Karpas-422 (cell line): ENCODE results near the gene MCM3. TPM values are rescaled to one million over a fixed set of nuclear protein-coding genes. Genes with fewer than 3 reads are reported as not detected.

Source experiments
- DNase-seq: peaks from one replicate; pipeline ENCODE4 v3.0.0-alpha.2; 2015
- H2AFZ ChIP-seq: fragments of 200-600 bp; sonication (generic); 2 replicates; pipeline ENCODE4 v1.6.1; 2014; ENCODE audit warnings: antibody characterized with exemption, low read length, mixed read lengths
- H3K27ac ChIP-seq: fragments of 200-600 bp; sonication (generic); 2 replicates; pipeline ENCODE4 v1.5.1; 2014; ENCODE audit warnings: mild to moderate bottlenecking, low read length, moderate library complexity
- H3K27me3 ChIP-seq: fragments of 200-600 bp; sonication (generic); 2 replicates; pipeline ENCODE4 v1.6.1; 2014; ENCODE audit warnings: low read length, mixed read lengths
- H3K36me3 ChIP-seq: fragments of 200-600 bp; sonication (generic); 2 replicates; pipeline ENCODE4 v1.6.1; 2014; ENCODE audit warnings: low read length, mixed read lengths; ENCODE audit not compliant: insufficient read depth
- H3K4me1 ChIP-seq: fragments of 200-600 bp; sonication (generic); 2 replicates; pipeline ENCODE4 v1.6.1; 2014; ENCODE audit warnings: mild to moderate bottlenecking, low read length, mixed read lengths
- H3K4me2 ChIP-seq: fragments of 200-600 bp; sonication (generic); 2 replicates; pipeline ENCODE4 v1.6.1; 2014; ENCODE audit warnings: low read length, low read depth, mild to moderate bottlenecking; ENCODE audit not compliant: poor library complexity, severe bottlenecking
- H3K4me3 ChIP-seq: fragments of 200-600 bp; sonication (generic); 2 replicates; pipeline ENCODE4 v1.5.1; 2014; ENCODE audit warnings: mild to moderate bottlenecking, antibody characterized with exemption, low read length, mixed read lengths
- H3K79me2 ChIP-seq: fragments of 200-600 bp; sonication (generic); 2 replicates; pipeline ENCODE4 v1.6.1; 2014; ENCODE audit warnings: mild to moderate bottlenecking, low read length, mixed read lengths
- H3K9ac ChIP-seq: fragments of 200-600 bp; sonication (generic); 2 replicates; pipeline ENCODE4 v1.6.0; 2014; ENCODE audit warnings: low read length
- H3K9me2 ChIP-seq: fragments of 200-600 bp; sonication (generic), shearing (Covaris generic); replicated peaks from 2 replicates; pipeline ENCODE4 v1.6.0; 2014; ENCODE audit warnings: mild to moderate bottlenecking, low read length, moderate library complexity; ENCODE audit not compliant: insufficient read depth
- H3K9me3 ChIP-seq: fragments of 300-700, 200-600 bp; sonication (generic); 2 replicates; pipeline ENCODE4 v1.6.1; 2014; ENCODE audit warnings: low read length, mixed read lengths
- H4K20me1 ChIP-seq: fragments of 200-600 bp; sonication (generic); 2 replicates; pipeline ENCODE4 v1.6.1; 2014; ENCODE audit warnings: mild to moderate bottlenecking, antibody characterized with exemption, low read length, low read depth; ENCODE audit not compliant: insufficient read depth
- total RNA-seq: library from RNA; depleted of rRNA; stranded (reverse); fragments of >200 nt; shearing (Covaris generic); gene quantifications from 2 replicates; pipeline ENCODE4 v1.2.3, GENCODE V29; 2014; ENCODE audit warnings: low replicate concordance

MCM3 gene
- total RNA-seq, 1 experiment from 2014 or later, result 80.1 TPM

GRCh38 chr6:52297433-52297832, 12.9 kb upstream of the MCM3 start:
- Histone ChIP-seq H3K27ac (no peak overlapping the region), H3K4me2 (no peak overlapping the region), H2AFZ (peak overlapping the region; percentile 50; the same call in 1 of the 2 replicates)

DNA sequence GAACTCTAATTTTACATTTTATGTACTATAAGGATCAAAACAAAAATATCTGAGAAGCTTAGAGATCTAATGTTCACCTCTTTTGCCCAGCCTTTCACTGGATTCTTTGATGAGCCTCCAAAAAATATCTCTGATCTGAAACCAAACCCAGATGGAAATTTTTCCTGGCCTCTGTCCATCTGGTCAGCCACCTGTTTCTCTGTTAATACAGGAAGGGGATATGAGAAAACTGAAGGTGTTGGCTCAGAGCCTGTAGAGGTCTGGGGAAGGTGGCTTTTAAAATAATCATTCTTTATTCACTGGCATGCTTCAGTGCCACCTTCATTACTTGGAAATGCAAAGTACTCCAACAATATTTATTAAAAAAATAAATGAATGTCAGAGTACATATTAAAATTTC, 8.5 kb upstream of the MCM3 start:
- Histone ChIP-seq H2AFZ (no peak overlapping the region), H3K9me2 (no peaks in the 10 kb centered on the region), H3K4me2 (no peak overlapping the region), H3K79me2 (no peaks in the 10 kb centered on the region), H3K27ac (no peak overlapping the region), H3K9ac (no peak overlapping the region), H4K20me1 (no peaks in the 10 kb centered on the region), H3K36me3 (no peaks in the 10 kb centered on the region), H3K27me3 (no peaks in the 10 kb centered on the region; the same call in 1 of the 2 replicates), H3K4me1 (no peaks in the 10 kb centered on the region), H3K4me3 (no peak overlapping the region), H3K9me3 (no peaks in the 10 kb centered on the region)
- DNase-seq, result no peak

More at GRCh38 chr6:52297433-52297832, 12.9 kb upstream of the MCM3 start:
- Histone ChIP-seq H3K27me3 (no peaks in the 10 kb centered on the region; the same call in 1 of the 2 replicates), H4K20me1 (no peaks in the 10 kb centered on the region), H3K4me1 (no peaks in the 10 kb centered on the region), H3K9me2 (no peaks in the 10 kb centered on the region), H3K9ac (no peak overlapping the region), H3K36me3 (no peaks in the 10 kb centered on the region), H3K9me3 (no peaks in the 10 kb centered on the region), H3K4me3 (no peak overlapping the region), H3K79me2 (no peaks in the 10 kb centered on the region)
- no peak for DNase-seq

- no peaks in the 10 kb centered on the region for H4K20me1 ChIP-seq
- no peaks in the 10 kb centered on the region for H3K9me2 ChIP-seq
- peaks cover 19% of the 10 kb centered on the region for H3K4me1 ChIP-seq
- H3K9me3 ChIP-seq, result no peaks in the 10 kb centered on the region
- H3K4me2 ChIP-seq, result no peak overlapping the region
- H3K27ac ChIP-seq, result no peak overlapping the region
- DNase-seq, result no peak
- no peak overlapping the region for H3K9ac ChIP-seq
- no peaks in the 10 kb centered on the region for H3K27me3 ChIP-seq
- peaks cover 7% of the 10 kb centered on the region for H3K79me2 ChIP-seq
- no peak overlapping the region for H3K4me3 ChIP-seq
- no peaks in the 10 kb centered on the region for H3K36me3 ChIP-seq
- H2AFZ ChIP-seq, result no peak overlapping the region
These were observed 4.3 kb upstream of the MCM3 start for GRCh38 chr6:52288841-52289240.

- Histone ChIP-seq H3K79me2 (peaks cover 13% of the 10 kb centered on the region), H3K4me1 (peaks cover 23% of the 10 kb centered on the region), H4K20me1 (0 out of 2 replicates have a peak, but pooled peaks cover 4% of the 10 kb centered on the region), H3K9ac (no peak overlapping the region), H3K27ac (no peak overlapping the region), H3K9me3 (no peaks in the 10 kb centered on the region), H3K9me2 (no peaks in the 10 kb centered on the region), H3K4me2 (no peak overlapping the region), H3K27me3 (no peaks in the 10 kb centered on the region), H3K4me3 (no peak overlapping the region), H2AFZ (no peak overlapping the region), H3K36me3 (0 out of 2 replicates have a peak, but pooled peaks cover 4% of the 10 kb centered on the region)
- DNase-seq, result no peak
These were observed 3.7 kb upstream of the MCM3 start for GRCh38 chr6:52288216-52288615.

DNA sequence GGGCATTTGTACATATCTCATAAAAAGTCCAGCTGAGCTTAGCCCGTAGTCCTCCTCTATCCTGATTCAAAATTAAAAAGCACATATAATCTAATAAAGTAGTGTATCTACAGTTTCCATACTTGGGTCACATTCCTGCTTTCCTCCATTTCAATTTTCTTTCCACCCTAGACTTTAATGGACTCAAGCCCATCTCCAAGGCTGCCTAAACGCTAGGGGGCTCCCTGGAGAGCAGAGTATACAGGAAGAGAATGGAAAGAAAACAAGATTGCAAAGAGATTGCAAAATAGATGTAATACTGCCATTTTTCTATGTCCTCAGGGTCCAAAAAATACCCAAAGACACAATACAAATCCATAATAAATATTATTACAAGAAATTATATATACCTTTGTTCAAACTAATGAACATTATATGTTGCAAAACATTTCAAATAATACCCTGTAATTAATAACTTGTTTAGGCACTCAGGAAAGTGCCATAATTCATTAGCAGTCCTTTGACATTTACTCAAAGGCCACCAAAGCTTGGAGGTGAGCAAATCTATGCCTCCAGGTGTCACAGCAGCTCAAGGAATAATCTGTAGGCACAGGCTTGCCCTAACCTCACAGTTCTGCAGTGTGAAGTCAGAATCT, 2.4 kb upstream of the MCM3 start:
- H2AFZ ChIP-seq, result 0 out of 2 replicates have a peak overlapping the region, but pooled peaks have one; percentile 44
- H3K4me2 ChIP-seq, result peak overlapping the region; percentile 95
- H3K27ac ChIP-seq, result no peak overlapping the region
- no peaks in the 10 kb centered on the region for H3K9me2 ChIP-seq
- no peak overlapping the region for H3K4me3 ChIP-seq
- no peak overlapping the region for H3K9ac ChIP-seq
- peak; percentile 74 for DNase-seq
- H4K20me1 ChIP-seq, result 0 out of 2 replicates have a peak, but pooled peaks cover 8% of the 10 kb centered on the region
- peaks cover 35% of the 10 kb centered on the region for H3K4me1 ChIP-seq
- no peaks in the 10 kb centered on the region for H3K27me3 ChIP-seq
- H3K36me3 ChIP-seq, result peaks cover 16% of the 10 kb centered on the region
- H3K9me3 ChIP-seq, result no peaks in the 10 kb centered on the region
- H3K79me2 ChIP-seq, result peaks cover 26% of the 10 kb centered on the region

GRCh38 chr6:52285177-52286068, 881 bp upstream of the MCM3 start:
- peaks cover 38% of the 10 kb centered on the region for H3K79me2 ChIP-seq
- H3K9me3 ChIP-seq, result no peaks in the 10 kb centered on the region
- H3K27me3 ChIP-seq, result no peaks in the 10 kb centered on the region
- peaks cover 29% of the 10 kb centered on the region for H3K36me3 ChIP-seq
- DNase-seq, result peak; percentile 85
- H3K4me2 ChIP-seq, result peak overlapping the region; percentile 95
- H3K27ac ChIP-seq, result peak overlapping the region; percentile 90
- H2AFZ ChIP-seq, result peak overlapping the region; percentile 44
- 0 out of 2 replicates have a peak, but pooled peaks cover 8% of the 10 kb centered on the region for H4K20me1 ChIP-seq
- peaks cover 36% of the 10 kb centered on the region for H3K4me1 ChIP-seq
- H3K4me3 ChIP-seq, result peak overlapping the region; percentile 67
- peak overlapping the region; percentile 74 for H3K9ac ChIP-seq
- H3K9me2 ChIP-seq, result no peaks in the 10 kb centered on the region

- DNase-seq, result peak; percentile 91
- no peaks in the 10 kb centered on the region for H3K27me3 ChIP-seq
- peaks cover 42% of the 10 kb centered on the region for H3K36me3 ChIP-seq
- H3K27ac ChIP-seq, result peak overlapping the region; percentile 73
- H3K9me2 ChIP-seq, result no peaks in the 10 kb centered on the region
- H3K9ac ChIP-seq, result peak overlapping the region; percentile 78
- H3K4me3 ChIP-seq, result peak overlapping the region; percentile 89
- H3K79me2 ChIP-seq, result peaks cover 51% of the 10 kb centered on the region
- no peak overlapping the region; the same call in 1 of the 2 replicates for H2AFZ ChIP-seq
- H3K4me1 ChIP-seq, result peaks cover 36% of the 10 kb centered on the region
- peak overlapping the region; percentile 91 for H3K4me2 ChIP-seq
- 0 out of 2 replicates have a peak, but pooled peaks cover 8% of the 10 kb centered on the region for H4K20me1 ChIP-seq
- no peaks in the 10 kb centered on the region for H3K9me3 ChIP-seq
These were observed 447 bp downstream of the MCM3 start for GRCh38 chr6:52284131-52284459.

GRCh38 chr6:52283111-52283510, 1.4 kb downstream of the MCM3 start:
- no peak overlapping the region; the same call in 1 of the 2 replicates for H3K27ac ChIP-seq
- H3K36me3 ChIP-seq, result peaks cover 52% of the 10 kb centered on the region
- peak overlapping the region; percentile 78 for H3K9ac ChIP-seq

More at GRCh38 chr6:52283111-52283510, 1.4 kb downstream of the MCM3 start:
- Histone ChIP-seq H3K9me3 (no peaks in the 10 kb centered on the region), H4K20me1 (0 out of 2 replicates have a peak, but pooled peaks cover 8% of the 10 kb centered on the region), H3K4me3 (peak overlapping the region; percentile 89), H2AFZ (no peak overlapping the region), H3K9me2 (no peaks in the 10 kb centered on the region), H3K27me3 (no peaks in the 10 kb centered on the region), H3K4me1 (peaks cover 36% of the 10 kb centered on the region), H3K4me2 (peak overlapping the region; percentile 91), H3K79me2 (peaks cover 60% of the 10 kb centered on the region)
- DNase-seq, result no peak
